IMR-90 (cell line): ENCODE measurements around the gene ALAS2.

ENCODE experiments used
- CEBPB ChIP-seq: IDR thresholded peaks from 2 replicates; pipeline ENCODE4 v1.6.1; 2012; ENCODE audit warnings: low read depth, low read length, improper control_type of control experiment
- CHD1 ChIP-seq: IDR thresholded peaks from 2 replicates; pipeline ENCODE4 v1.6.1; 2012; ENCODE audit warnings: low read depth, low read length, improper control_type of control experiment
- MAFK ChIP-seq: IDR thresholded peaks from 2 replicates; pipeline ENCODE4 v1.6.1; 2012; ENCODE audit warnings: low read depth, low read length, improper control_type of control experiment
- MAZ ChIP-seq: IDR thresholded peaks from 2 replicates; pipeline ENCODE4 v1.6.1; 2012; ENCODE audit warnings: low read depth, mild to moderate bottlenecking, low read length, improper control_type of control experiment, moderate library complexity, borderline replicate concordance
- MXI1 ChIP-seq: IDR thresholded peaks from 2 replicates; pipeline ENCODE4 v1.6.1; 2012; ENCODE audit warnings: low read depth, mild to moderate bottlenecking, low read length, moderate library complexity, borderline replicate concordance
- POLR2A ChIP-seq: IDR thresholded peaks from 2 replicates; pipeline ENCODE4 v1.6.1; 2012; ENCODE audit warnings: mild to moderate bottlenecking, low read depth, low read length
- RFX5 ChIP-seq: IDR thresholded peaks from 2 replicates; pipeline ENCODE4 v1.8.0; 2012; ENCODE audit warnings: low read depth, mild to moderate bottlenecking, low read length, moderate library complexity
- TF ChIP-seq, protein P1 (sequence below): conservative IDR thresholded peaks from 2 replicates; pipeline ENCODE4 v1.5.1; 2012; ENCODE audit warnings: mild to moderate bottlenecking, low read depth, low read length, improper control_type of control experiment
- TF ChIP-seq, protein P2 (sequence below): fragments of 150-350 bp; IDR thresholded peaks from 2 replicates; pipeline ENCODE4 v1.6.1; 2017; ENCODE audit warnings: mild to moderate bottlenecking, antibody characterized with exemption, low read length, low read depth
- TF ChIP-seq, protein P3 (sequence below): fragments of 150-350 bp; IDR thresholded peaks from 2 replicates; pipeline ENCODE4 v1.6.1; 2016; ENCODE audit warnings: low read depth, mild to moderate bottlenecking, low read length, moderate library complexity, borderline replicate concordance

DNA sequence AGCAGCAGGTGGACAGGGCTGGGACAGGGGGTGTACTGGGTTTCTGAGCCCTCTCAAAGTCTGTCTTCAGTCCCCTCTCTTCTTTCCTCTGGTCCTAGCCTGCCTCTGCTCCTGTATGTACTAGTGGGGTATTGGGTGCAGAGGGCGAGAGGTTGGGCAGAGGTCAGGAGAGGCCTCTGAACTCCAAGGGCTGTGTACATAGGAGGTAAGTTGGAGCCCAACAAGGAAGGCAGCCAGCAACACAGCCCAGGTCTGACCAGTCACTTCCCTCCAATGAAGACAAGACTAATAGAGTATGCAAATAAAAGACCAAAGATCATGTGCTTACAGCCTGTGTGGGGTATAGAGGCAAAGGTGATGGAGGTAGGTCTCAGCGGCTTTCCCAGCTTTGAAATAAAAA lies 36.7 kb downstream of the ALAS2 start, which contains the start of gene PFKFB1:
- TF ChIP-seq, protein P1, sequence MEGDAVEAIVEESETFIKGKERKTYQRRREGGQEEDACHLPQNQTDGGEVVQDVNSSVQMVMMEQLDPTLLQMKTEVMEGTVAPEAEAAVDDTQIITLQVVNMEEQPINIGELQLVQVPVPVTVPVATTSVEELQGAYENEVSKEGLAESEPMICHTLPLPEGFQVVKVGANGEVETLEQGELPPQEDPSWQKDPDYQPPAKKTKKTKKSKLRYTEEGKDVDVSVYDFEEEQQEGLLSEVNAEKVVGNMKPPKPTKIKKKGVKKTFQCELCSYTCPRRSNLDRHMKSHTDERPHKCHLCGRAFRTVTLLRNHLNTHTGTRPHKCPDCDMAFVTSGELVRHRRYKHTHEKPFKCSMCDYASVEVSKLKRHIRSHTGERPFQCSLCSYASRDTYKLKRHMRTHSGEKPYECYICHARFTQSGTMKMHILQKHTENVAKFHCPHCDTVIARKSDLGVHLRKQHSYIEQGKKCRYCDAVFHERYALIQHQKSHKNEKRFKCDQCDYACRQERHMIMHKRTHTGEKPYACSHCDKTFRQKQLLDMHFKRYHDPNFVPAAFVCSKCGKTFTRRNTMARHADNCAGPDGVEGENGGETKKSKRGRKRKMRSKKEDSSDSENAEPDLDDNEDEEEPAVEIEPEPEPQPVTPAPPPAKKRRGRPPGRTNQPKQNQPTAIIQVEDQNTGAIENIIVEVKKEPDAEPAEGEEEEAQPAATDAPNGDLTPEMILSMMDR, result no peak
- TF ChIP-seq, protein P2, sequence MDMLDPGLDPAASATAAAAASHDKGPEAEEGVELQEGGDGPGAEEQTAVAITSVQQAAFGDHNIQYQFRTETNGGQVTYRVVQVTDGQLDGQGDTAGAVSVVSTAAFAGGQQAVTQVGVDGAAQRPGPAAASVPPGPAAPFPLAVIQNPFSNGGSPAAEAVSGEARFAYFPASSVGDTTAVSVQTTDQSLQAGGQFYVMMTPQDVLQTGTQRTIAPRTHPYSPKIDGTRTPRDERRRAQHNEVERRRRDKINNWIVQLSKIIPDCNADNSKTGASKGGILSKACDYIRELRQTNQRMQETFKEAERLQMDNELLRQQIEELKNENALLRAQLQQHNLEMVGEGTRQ, result no peak
- TF ChIP-seq MXI1 (no peak), CEBPB (no peak), RFX5 (no peak), POLR2A (no peak), MAFK (no peak), MAZ (no peak), CHD1 (no peak)
- TF ChIP-seq, protein P3, sequence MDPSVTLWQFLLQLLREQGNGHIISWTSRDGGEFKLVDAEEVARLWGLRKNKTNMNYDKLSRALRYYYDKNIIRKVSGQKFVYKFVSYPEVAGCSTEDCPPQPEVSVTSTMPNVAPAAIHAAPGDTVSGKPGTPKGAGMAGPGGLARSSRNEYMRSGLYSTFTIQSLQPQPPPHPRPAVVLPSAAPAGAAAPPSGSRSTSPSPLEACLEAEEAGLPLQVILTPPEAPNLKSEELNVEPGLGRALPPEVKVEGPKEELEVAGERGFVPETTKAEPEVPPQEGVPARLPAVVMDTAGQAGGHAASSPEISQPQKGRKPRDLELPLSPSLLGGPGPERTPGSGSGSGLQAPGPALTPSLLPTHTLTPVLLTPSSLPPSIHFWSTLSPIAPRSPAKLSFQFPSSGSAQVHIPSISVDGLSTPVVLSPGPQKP, result no peak
